Body of pancreas (tissue), 4 donors: ENCODE results near the gene KCNN3. TPM values are rescaled to one million over a fixed set of nuclear protein-coding genes. Genes with fewer than 3 reads are reported as not detected.
"Not testable (repeated sequence)": the region's sequence is repeated elsewhere in the genome, so short reads cannot be mapped to it uniquely, and the experiment has no call there.

Source experiments
- ATAC-seq: fragments of 150-250 bp; one replicate; pipeline ENCODE4 v1.9.1; 2016
- DNase-seq, 4 donors: peaks; one replicate each; pipeline ENCODE4 v3.0.0-alpha.2; 2019
- H3K27ac ChIP-seq, 4 donors: fragments of 200-600 bp; sonication (generic); 1 replicate in 3 of 4; 2 replicates in 1 of 4; pipeline versions ENCODE4 v1.5.1 to v1.6.1; 2016 to 2019; ENCODE audit warnings: mild to moderate bottlenecking in 1 of 4, mixed read lengths in 1 of 4, moderate library complexity in 1 of 4
- H3K27me3 ChIP-seq, 2 donors: fragments of 200-600 bp; sonication (generic); one replicate each; pipeline ENCODE4 v1.6.0; 2016; ENCODE audit warnings: mild to moderate bottlenecking in 1 of 2
- H3K36me3 ChIP-seq, 2 donors: fragments of 200-600 bp; sonication (generic); replicated peaks in 1 of 2; 2 replicates each; pipeline ENCODE4 v1.5.1; 2016; ENCODE audit warnings: low read depth in 2 of 2; ENCODE audit not compliant: insufficient read depth in 1 of 2
- H3K4me1 ChIP-seq: fragments of 200-600 bp; sonication (generic); one replicate; pipeline ENCODE4 v1.6.0; 2016
- H3K4me3 ChIP-seq, 2 donors: fragments of 200-600 bp; sonication (generic); 1 replicate in 1 of 2; 2 replicates in 1 of 2; pipeline ENCODE4 v1.5.1; 2016 to 2019
- H3K9me3 ChIP-seq, 3 donors: fragments of 200-600 bp; sonication (generic); 1 replicate in 2 of 3; 2 replicates in 1 of 3; pipeline ENCODE4 v1.5.1; 2016
- POLR2A ChIP-seq, 3 donors: fragments of 450-650 bp; IDR thresholded peaks; one replicate each; pipeline ENCODE4 v1.6.1; 2016; ENCODE audit warnings: antibody characterized with exemption in 3 of 3, mild to moderate bottlenecking in 2 of 3
- WGBS, 2 donors: methylation state at CpG; one replicate each; pipeline ENCODE4 v1.1.5; 2017; 5-methylcytosine and 5-hydroxymethylcytosine counted together
- intact Hi-C: fragments of 100-400 bp; cut with DNase I; formaldehyde crosslinking; loops from one replicate; pipeline ENCODE4 v1.15.1; 2023
- total RNA-seq, 2 donors: library from RNA; depleted of rRNA; stranded (reverse); fragments of >200 nt; gene quantifications; one replicate each; pipeline ENCODE4 v1.1.0, GENCODE V29; 2016
- TF ChIP-seq, protein P1 (sequence below), 7 experiments: fragments of 450-650 bp in 4 of 7; fragments of 200-600 bp in 3 of 7; sonication (generic) in 3 of 7; IDR thresholded peaks; one replicate each; pipeline ENCODE4 v1.5.1; 2016 to 2019; ENCODE audit warnings: antibody characterized with exemption in 7 of 7

The KCNN3 gene
- total RNA-seq, 2 donors from 2014 or later, result 0.33 to 1.6 TPM

DNA sequence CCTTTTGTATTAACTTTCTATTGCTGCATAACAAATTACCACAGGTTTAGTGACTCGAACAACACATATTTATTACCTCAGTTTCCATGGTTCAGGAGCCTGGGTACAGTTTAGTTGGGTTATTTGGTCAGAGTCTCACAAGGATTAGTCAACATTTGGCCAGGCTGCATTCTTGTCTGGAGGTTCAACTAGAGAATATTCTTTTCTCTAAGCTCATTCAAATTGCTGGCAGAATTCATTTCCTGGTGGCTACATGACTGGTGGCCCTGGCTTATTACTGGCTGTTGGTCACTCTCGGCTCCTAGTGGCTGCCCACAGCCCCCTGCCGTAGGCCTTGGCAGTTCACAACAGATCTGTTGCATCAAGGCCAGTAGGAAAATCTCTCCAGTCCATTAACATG lies 181.0 kb downstream of the KCNN3 start:
- intact Hi-C loops, result no loop called here
- 62 to 66% methylated on average over 3 of the region's 3 CpGs for WGBS, 2 donors
- TF ChIP-seq POLR2A (IDR thresholded peaks at IDR 0.05), result no peak
- TF ChIP-seq, protein P1, sequence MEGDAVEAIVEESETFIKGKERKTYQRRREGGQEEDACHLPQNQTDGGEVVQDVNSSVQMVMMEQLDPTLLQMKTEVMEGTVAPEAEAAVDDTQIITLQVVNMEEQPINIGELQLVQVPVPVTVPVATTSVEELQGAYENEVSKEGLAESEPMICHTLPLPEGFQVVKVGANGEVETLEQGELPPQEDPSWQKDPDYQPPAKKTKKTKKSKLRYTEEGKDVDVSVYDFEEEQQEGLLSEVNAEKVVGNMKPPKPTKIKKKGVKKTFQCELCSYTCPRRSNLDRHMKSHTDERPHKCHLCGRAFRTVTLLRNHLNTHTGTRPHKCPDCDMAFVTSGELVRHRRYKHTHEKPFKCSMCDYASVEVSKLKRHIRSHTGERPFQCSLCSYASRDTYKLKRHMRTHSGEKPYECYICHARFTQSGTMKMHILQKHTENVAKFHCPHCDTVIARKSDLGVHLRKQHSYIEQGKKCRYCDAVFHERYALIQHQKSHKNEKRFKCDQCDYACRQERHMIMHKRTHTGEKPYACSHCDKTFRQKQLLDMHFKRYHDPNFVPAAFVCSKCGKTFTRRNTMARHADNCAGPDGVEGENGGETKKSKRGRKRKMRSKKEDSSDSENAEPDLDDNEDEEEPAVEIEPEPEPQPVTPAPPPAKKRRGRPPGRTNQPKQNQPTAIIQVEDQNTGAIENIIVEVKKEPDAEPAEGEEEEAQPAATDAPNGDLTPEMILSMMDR (IDR thresholded peaks at IDR 0.05), result no peak
- no peaks in the 10 kb centered on the region for H3K36me3 ChIP-seq
- no peak overlapping the region for H3K27ac ChIP-seq
- H3K4me3 ChIP-seq, result no peak overlapping the region
- no peaks in the 10 kb centered on the region for H3K4me1 ChIP-seq
- ATAC-seq (no peak), DNase-seq (no peak)
- no peaks in the 10 kb centered on the region for H3K27me3 ChIP-seq
- H3K9me3 ChIP-seq, result no peaks in the 10 kb centered on the region

GRCh38 chr1:154686507-154686906 lies 183.6 kb downstream of the KCNN3 start:
- no peaks in the 10 kb centered on the region for H3K36me3 ChIP-seq
- intact Hi-C loops, result no loop called here
- no peaks in the 10 kb centered on the region for H3K4me1 ChIP-seq
- no peaks in the 10 kb centered on the region for H3K9me3 ChIP-seq
- DNase-seq (no peak), ATAC-seq (no peak)
- WGBS, 2 donors, result 14 to 20% methylated on average over 2 of the region's 2 CpGs
- TF ChIP-seq, protein P1 (IDR thresholded peaks at IDR 0.05), result no peak
- TF ChIP-seq POLR2A (IDR thresholded peaks at IDR 0.05), result no peak
- H3K27ac ChIP-seq, result no peak overlapping the region
- no peak overlapping the region for H3K4me3 ChIP-seq
- no peaks in the 10 kb centered on the region for H3K27me3 ChIP-seq

DNA sequence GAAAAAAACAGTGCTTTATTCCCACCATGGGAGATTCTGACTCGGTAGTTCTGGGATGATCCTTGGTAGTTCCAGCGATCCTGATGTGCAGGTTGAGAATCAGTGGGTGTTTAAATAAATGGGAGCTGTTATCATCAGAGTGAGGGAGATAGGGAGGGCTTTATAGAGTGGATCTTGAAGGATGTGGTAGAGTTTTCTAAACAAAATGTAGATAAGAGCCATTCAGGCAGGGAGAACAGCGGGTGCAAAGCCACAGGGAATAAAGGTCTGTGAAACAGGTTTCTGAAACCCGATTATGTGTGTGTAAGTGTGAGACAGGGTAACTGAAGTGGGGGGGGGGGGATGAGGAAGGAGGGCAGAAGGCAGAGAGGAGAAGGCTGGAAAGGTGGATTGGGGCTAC lies 186.3 kb downstream of the KCNN3 start:
- intact Hi-C loops, result no loop called here
- Histone ChIP-seq H3K9me3 (no peaks in the 10 kb centered on the region), H3K4me1 (no peaks in the 10 kb centered on the region), H3K4me3 (no peak overlapping the region), H3K27me3 (no peaks in the 10 kb centered on the region), H3K36me3 (no peaks in the 10 kb centered on the region), H3K27ac (no peak overlapping the region)
- ATAC-seq (no peak), DNase-seq (no peak)
- TF ChIP-seq POLR2A (IDR thresholded peaks at IDR 0.05), result no peak
- TF ChIP-seq, protein P1 (IDR thresholded peaks at IDR 0.05), result no peak
- 43 to 73% methylated on average over 3 to 4 of the region's 4 CpGs for WGBS, 2 donors

DNA sequence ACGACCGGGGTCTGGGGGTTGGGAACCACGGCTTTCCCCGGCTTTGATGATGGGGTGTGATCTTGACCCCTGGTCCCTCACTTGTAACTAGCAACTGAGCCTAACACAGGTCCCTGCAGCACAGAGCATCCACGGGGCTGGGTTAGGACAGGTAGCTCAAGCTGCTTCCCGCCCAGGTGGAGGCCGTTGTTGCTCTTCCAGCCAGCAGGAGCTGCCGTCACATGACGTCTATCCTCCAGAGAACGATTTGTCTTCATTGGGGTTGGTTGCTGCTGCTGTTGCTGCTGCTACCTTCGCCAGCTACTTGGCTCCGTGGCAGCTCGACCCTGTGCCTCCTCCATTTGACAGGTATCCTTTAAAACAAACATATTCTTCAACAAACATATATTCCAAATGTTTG lies 187.8 kb downstream of the KCNN3 start:
- no peaks in the 10 kb centered on the region for H3K36me3 ChIP-seq
- no peaks in the 10 kb centered on the region for H3K9me3 ChIP-seq
- DNase-seq (no peak), ATAC-seq (no peak)
- 54 to 60% methylated on average over 10 to 13 of the region's 13 CpGs for WGBS, 2 donors
- intact Hi-C loops, result no loop called here
- H3K4me1 ChIP-seq, result no peaks in the 10 kb centered on the region
- TF ChIP-seq POLR2A (IDR thresholded peaks at IDR 0.05), result no peak
- TF ChIP-seq, protein P1 (IDR thresholded peaks at IDR 0.05), result no peak
- no peak overlapping the region for H3K27ac ChIP-seq
- H3K4me3 ChIP-seq, result no peak overlapping the region
- H3K27me3 ChIP-seq, result no peaks in the 10 kb centered on the region

GRCh38 chr1:154677844-154678243 lies 192.2 kb downstream of the KCNN3 start:
- H3K4me3 ChIP-seq, DNase-seq, H3K36me3 ChIP-seq, H3K27me3 ChIP-seq, H3K4me1 ChIP-seq, intact Hi-C loops, H3K27ac ChIP-seq, ATAC-seq, H3K9me3 ChIP-seq: not testable (repeated sequence)
- 89% methylated on average over 25 of the region's 27 CpGs; no CpG with 5 or more reads in 1 of the 2 donors for whole genome bisulfite sequencing, 2 donors

GRCh38 chr1:154676847-154677246 lies 193.2 kb downstream of the KCNN3 start:
- intact Hi-C loops, result not testable (repeated sequence)

DNA sequence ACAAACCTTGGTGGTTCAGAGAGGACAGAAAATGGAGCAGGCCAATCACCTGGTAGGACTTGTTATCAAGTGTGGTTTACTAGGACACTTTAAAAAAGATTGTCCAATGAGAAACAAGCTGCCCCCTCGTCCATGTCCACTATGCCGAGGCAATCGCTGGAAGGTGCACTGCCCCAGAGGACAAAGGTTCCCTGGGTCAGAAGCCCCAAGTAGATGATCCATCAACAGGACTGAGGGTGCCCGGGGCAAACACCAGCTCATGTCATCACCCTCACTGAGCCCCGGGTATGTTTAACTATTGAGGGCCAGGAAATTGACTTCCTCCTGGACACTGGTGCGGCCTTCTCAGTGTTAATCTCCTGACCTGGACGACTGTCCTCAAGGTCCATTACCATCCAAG lies 195.6 kb downstream of the KCNN3 start:
- 58 to 64% methylated on average over 7 of the region's 7 CpGs for WGBS, 2 donors
- DNase-seq, H3K27me3 ChIP-seq, H3K4me1 ChIP-seq, H3K36me3 ChIP-seq, H3K9me3 ChIP-seq, intact Hi-C loops, ATAC-seq, H3K27ac ChIP-seq, H3K4me3 ChIP-seq: not testable (repeated sequence)

More at GRCh38 chr1:154676847-154677246, 193.2 kb downstream of the KCNN3 start:
- not testable (repeated sequence) for H3K9me3 ChIP-seq, H3K4me1 ChIP-seq, ATAC-seq, DNase-seq, H3K27ac ChIP-seq, H3K27me3 ChIP-seq, H3K4me3 ChIP-seq, H3K36me3 ChIP-seq
- 38 to 49% methylated on average over 2 of the region's 2 CpGs for WGBS, 2 donors

GRCh38 chr1:154672245-154672644 lies 197.8 kb downstream of the KCNN3 start:
- H3K4me1 ChIP-seq, ATAC-seq, DNase-seq, H3K9me3 ChIP-seq, H3K4me3 ChIP-seq, H3K36me3 ChIP-seq, intact Hi-C loops, H3K27me3 ChIP-seq, H3K27ac ChIP-seq: not testable (repeated sequence)
- 71 to 73% methylated on average over 8 of the region's 8 CpGs for WGBS, 2 donors

GRCh38 chr1:154671412-154671811 lies 198.7 kb downstream of the KCNN3 start:
- 86 to 96% methylated on average over 7 to 9 of the region's 9 CpGs for WGBS, 2 donors
- DNase-seq, intact Hi-C loops: not testable (repeated sequence)

More at GRCh38 chr1:154671412-154671811, 198.7 kb downstream of the KCNN3 start:
- H3K27ac ChIP-seq, H3K36me3 ChIP-seq, H3K27me3 ChIP-seq, ATAC-seq, H3K4me3 ChIP-seq, H3K4me1 ChIP-seq, H3K9me3 ChIP-seq: not testable (repeated sequence)
